OCI-LY1 (cell line): ENCODE data around the gene OSTF1.

Source experiments
- CTCF ChIP-seq: fragments of 200-600 bp; sonication (generic), shearing (Covaris generic); IDR thresholded peaks from 2 replicates; pipeline ENCODE4 v1.5.1; 2017; ENCODE audit warnings: mild to moderate bottlenecking, antibody characterized with exemption, low read length, moderate library complexity, mixed read lengths
- EZH2 ChIP-seq: fragments of 200-600 bp; sonication (generic), shearing (Covaris generic); IDR thresholded peaks from 2 replicates; pipeline ENCODE4 v1.8.0; 2017; ENCODE audit warnings: borderline replicate concordance, mixed run types, mild to moderate bottlenecking, antibody characterized with exemption, low read length, moderate library complexity, mixed read lengths

DNA sequence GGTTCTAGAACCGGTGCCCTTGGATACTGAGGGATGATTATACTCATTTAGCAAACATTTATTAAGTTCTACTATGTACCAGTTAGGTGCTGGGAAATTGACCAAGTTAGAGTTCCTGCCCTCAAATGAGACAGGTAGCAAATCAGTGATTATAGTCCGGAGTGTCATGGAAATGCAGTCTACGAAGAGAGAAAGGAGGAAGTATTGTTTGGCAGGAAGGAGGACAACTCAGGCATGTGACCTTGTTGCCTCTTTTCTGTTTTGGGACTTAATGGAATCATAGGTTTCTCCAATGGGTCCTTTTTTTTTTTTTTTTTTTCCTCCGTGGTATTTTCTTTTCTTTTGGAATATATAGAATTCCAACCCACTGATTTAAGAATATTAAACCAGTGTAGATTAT, 28.0 kb downstream of the OSTF1 start:
- no peak for TF ChIP-seq EZH2
- TF ChIP-seq CTCF: no peak
